Measurements from ENCODE around the gene GATA6.
"Not testable (repeated sequence)": the region's sequence is repeated elsewhere in the genome, so short reads cannot be mapped to it uniquely, and the experiment has no call there.

GRCh38 chr18:22220585-22220984, 51.2 kb downstream of the GATA6 start:
- TF ChIP-seq CTCF (IDR thresholded peaks at IDR 0.05); POLR2AphosphoS5 (IDR thresholded peaks at IDR 0.05; ENCODE audit: low read depth, low read length); EP300 (IDR thresholded peaks at IDR 0.05; ENCODE audit: borderline replicate concordance in 1 of 2, low read depth in 1 of 2, low read length in 1 of 2); TEAD4 (IDR thresholded peaks at IDR 0.05; ENCODE audit: borderline replicate concordance, insufficient read depth); MXI1 (IDR thresholded peaks at IDR 0.05; ENCODE audit: low read depth, low read length): not testable (repeated sequence)

Data from SK-N-SH (cell line).